Hepatocyte (in vitro differentiated cells): Measurements from ENCODE around the gene PABPC4L.

ENCODE experiments used
- CTCF ChIP-seq: fragments of 200-600 bp; sonication (generic); IDR thresholded peaks from 2 replicates; pipeline ENCODE4 v1.5.1; 2016; ENCODE audit warnings: antibody characterized with exemption, mild to moderate bottlenecking; ENCODE audit not compliant: poor library complexity
- EZH2 ChIP-seq: fragments of 200-600 bp; sonication (generic); IDR thresholded peaks from 2 replicates; pipeline ENCODE4 v1.6.1; 2016; ENCODE audit warnings: antibody characterized with exemption, mild to moderate bottlenecking, borderline replicate concordance

- TF ChIP-seq CTCF (no peak), EZH2 (no peak)
These were observed 14.2 kb upstream of the PABPC4L start for GRCh38 chr4:134215620-134216344.
